HL-60 (cell line): ENCODE measurements around the gene URB1.

Experiments
- GABPA ChIP-seq: IDR thresholded peaks from 2 replicates; pipeline ENCODE4 v1.6.1; 2012; ENCODE audit warnings: low read depth
- POLR2AphosphoS5 ChIP-seq: IDR thresholded peaks from 2 replicates; pipeline ENCODE4 v1.6.1; 2012; ENCODE audit warnings: low read depth
- SPI1 ChIP-seq: IDR thresholded peaks from 2 replicates; pipeline ENCODE4 v1.6.1; 2012; ENCODE audit warnings: low read depth, mild to moderate bottlenecking, borderline replicate concordance
- TF ChIP-seq, protein P1 (sequence below): IDR thresholded peaks from one replicate; pipeline ENCODE4 v1.5.1; 2011; ENCODE audit warnings: low read length, control low read depth, inconsistent platforms; ENCODE audit not compliant: insufficient read depth
- TF ChIP-seq, protein P2 (sequence below): IDR thresholded peaks from 2 replicates; pipeline ENCODE4 v1.6.1; 2012; ENCODE audit warnings: low read depth; ENCODE audit not compliant: insufficient replicate concordance

DNA sequence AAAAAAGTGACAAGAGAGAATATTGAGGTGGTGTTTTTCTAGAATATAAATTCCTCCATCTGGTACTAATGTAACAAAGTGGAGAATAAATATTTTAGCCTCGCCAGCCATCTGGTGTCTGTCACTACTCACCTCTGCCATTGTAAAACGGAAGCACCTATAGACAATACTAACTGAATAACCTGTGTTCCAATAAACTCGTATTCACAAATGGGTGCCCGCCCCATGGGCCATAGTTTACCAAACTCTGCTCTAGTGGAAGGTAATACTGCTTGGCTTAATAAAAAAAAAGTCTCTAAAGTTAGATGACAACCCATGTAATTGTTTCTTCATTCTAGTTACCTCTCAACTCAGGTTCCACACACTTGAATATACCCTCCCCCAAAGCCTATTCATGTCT lies 122.1 kb downstream of the URB1 start:
- TF ChIP-seq, protein P1, sequence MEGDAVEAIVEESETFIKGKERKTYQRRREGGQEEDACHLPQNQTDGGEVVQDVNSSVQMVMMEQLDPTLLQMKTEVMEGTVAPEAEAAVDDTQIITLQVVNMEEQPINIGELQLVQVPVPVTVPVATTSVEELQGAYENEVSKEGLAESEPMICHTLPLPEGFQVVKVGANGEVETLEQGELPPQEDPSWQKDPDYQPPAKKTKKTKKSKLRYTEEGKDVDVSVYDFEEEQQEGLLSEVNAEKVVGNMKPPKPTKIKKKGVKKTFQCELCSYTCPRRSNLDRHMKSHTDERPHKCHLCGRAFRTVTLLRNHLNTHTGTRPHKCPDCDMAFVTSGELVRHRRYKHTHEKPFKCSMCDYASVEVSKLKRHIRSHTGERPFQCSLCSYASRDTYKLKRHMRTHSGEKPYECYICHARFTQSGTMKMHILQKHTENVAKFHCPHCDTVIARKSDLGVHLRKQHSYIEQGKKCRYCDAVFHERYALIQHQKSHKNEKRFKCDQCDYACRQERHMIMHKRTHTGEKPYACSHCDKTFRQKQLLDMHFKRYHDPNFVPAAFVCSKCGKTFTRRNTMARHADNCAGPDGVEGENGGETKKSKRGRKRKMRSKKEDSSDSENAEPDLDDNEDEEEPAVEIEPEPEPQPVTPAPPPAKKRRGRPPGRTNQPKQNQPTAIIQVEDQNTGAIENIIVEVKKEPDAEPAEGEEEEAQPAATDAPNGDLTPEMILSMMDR: no peak
- no peak for TF ChIP-seq POLR2AphosphoS5
- TF ChIP-seq, protein P2, sequence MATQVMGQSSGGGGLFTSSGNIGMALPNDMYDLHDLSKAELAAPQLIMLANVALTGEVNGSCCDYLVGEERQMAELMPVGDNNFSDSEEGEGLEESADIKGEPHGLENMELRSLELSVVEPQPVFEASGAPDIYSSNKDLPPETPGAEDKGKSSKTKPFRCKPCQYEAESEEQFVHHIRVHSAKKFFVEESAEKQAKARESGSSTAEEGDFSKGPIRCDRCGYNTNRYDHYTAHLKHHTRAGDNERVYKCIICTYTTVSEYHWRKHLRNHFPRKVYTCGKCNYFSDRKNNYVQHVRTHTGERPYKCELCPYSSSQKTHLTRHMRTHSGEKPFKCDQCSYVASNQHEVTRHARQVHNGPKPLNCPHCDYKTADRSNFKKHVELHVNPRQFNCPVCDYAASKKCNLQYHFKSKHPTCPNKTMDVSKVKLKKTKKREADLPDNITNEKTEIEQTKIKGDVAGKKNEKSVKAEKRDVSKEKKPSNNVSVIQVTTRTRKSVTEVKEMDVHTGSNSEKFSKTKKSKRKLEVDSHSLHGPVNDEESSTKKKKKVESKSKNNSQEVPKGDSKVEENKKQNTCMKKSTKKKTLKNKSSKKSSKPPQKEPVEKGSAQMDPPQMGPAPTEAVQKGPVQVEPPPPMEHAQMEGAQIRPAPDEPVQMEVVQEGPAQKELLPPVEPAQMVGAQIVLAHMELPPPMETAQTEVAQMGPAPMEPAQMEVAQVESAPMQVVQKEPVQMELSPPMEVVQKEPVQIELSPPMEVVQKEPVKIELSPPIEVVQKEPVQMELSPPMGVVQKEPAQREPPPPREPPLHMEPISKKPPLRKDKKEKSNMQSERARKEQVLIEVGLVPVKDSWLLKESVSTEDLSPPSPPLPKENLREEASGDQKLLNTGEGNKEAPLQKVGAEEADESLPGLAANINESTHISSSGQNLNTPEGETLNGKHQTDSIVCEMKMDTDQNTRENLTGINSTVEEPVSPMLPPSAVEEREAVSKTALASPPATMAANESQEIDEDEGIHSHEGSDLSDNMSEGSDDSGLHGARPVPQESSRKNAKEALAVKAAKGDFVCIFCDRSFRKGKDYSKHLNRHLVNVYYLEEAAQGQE: no peak
- TF ChIP-seq SPI1: no peak
- TF ChIP-seq GABPA: no peak
